IPS-NIHi11 (cell line): Measurements from ENCODE around the gene MATN1.
"Not testable (repeated sequence)": the region's sequence is repeated elsewhere in the genome, so short reads cannot be mapped to it uniquely, and the experiment has no call there.

Experiments used
- DNase-seq: peaks from one replicate; pipeline ENCODE4 v3.0.0; 2012; ENCODE audit warnings: mixed read lengths, low spot score

The MATN1 gene

GRCh38 chr1:30723331-30723755 lies at the start of gene MATN1:
MATN1 (minus strand) TSS chr1:30723585; CDS start chr1:30723551, 34 bp downstream.
- no peak for DNase-seq

GRCh38 chr1:30771005-30771404 lies 47.6 kb upstream of the MATN1 start:
- no peak for DNase-seq

GRCh38 chr1:30770150-30770549 lies 46.8 kb upstream of the MATN1 start:
- no peak for DNase-seq

GRCh38 chr1:30768830-30769718 lies 45.7 kb upstream of the MATN1 start:
- no peak for DNase-seq

DNA sequence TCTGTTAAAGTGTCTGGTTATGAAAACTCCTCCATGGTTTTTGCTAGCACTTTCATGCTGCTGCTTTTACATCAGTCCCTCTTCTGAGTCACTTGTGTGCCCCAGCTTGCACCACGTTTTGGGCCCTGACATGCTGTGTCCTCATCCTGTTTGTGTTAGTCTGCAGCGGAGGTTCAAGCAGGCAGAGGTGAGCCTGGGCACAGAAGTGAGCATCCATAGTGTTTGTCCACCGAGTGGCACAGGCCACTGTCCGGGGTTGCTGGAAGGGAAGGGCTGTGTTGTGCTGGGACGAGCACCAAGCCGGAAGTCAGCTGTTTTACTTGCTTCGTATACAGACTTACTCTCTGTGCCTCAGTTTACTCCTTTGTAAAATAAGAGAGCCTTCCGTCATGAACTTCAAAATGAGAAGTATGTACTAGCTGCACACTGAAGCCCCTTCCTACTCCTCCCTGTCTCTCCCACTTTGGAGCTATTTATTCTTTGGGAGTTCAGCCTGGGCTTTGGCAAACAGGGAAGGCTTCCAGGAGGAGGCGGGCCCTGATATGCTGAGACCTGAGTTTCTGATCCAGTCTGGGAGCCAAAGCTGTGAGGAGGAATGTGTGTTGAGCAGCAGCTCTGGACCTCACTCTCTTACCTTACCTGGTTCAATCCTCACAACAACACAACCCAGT lies 44.9 kb upstream of the MATN1 start:
- no peak for DNase-seq

DNA sequence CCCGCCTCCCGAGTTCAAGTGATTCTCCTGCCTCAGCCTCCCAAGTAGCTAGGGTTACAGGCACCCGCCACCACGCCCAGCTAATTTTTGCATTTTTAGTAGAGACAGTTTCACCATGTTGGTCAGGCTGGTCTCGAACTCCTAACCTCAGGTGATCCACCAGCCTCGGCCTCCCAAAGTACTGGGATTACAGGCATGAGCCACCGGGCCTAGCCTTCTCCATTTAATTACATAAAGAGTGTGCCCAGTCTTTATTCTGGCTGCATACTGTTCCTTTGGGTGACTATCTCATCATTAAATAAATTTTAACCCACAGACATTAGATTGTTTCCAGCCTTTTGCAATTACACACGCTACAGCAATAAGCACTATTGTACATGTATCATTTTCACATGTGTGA lies 43.6 kb upstream of the MATN1 start:
- not testable (repeated sequence) for DNase-seq

DNA sequence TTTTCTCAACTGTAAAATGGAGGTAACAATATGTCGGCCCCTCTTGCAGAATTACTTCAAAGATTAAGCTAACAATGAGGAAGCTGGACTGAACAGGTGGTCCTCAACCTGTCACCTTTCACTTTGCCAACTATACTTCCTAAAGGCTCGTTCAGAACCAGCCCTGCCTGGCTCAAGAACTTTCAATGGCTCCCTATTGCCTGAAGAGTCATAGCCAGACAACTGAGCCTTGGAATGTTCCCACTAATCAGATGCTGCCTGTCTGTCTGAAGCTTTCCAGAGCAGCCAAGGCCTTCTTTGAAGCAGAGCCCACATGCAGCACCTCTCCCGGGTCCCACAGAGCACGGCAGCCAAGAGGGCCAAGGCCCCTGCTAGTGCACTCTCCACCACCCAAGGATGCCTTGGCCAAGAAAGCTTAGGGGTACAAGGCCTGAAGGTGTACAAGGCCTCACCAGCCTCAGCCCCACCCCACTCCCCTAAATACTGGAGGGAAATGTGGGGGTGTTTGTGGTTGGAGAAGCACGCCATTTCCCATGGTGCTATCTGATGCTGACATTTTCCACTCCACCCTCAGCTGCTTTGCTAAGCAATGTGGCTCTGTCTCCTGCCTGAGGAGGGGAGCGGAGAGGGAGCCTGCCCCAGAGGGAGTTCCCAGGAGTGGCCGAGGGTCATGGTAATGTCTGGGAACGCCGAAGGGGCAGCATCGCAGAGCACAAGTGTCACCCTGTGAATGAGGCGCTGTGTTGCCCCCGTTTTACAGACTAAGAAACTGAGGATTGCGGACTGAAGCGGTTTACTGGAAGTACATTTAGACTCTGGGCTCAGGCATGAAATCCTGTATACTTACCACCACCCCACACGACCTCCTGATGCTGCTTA lies 42.4 kb upstream of the MATN1 start:
- DNase-seq: no peak

DNA sequence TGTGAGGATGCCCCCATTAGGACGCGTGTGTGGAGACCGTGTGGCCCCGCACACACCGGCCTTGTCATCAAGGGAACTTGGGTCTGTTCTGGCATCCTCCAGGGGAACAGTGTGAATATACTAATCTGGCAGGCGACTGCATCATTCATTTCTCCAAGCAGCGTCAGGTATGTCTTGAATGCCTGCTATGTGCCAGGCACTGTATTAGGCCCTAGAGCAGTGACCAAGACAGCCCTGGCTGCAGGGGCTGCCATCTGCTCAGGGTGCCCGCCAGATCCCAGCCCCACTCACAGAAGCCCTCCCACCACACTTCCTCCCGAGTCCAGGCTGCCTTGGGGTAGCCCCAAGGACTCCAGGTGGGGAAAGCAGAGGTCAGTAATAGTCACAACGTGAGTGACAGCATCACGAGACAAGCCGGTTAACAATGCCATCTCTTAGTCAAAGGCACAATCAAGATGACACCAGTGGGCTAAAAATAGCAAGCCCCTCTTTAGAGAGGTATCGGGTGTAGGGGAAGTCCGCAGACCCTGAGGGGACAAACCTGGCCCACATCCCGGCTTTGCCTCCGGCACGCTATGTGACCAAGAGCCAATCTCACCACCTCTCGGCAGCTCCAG lies 41.7 kb upstream of the MATN1 start:
- no peak for DNase-seq

- no peak for DNase-seq
Observed at GRCh38 chr1:30764396-30764795, 41.0 kb upstream of the MATN1 start.

GRCh38 chr1:30763651-30764248 lies 40.4 kb upstream of the MATN1 start:
- DNase-seq: no peak

GRCh38 chr1:30762930-30763650 lies 39.7 kb upstream of the MATN1 start:
- DNase-seq: no peak

DNA sequence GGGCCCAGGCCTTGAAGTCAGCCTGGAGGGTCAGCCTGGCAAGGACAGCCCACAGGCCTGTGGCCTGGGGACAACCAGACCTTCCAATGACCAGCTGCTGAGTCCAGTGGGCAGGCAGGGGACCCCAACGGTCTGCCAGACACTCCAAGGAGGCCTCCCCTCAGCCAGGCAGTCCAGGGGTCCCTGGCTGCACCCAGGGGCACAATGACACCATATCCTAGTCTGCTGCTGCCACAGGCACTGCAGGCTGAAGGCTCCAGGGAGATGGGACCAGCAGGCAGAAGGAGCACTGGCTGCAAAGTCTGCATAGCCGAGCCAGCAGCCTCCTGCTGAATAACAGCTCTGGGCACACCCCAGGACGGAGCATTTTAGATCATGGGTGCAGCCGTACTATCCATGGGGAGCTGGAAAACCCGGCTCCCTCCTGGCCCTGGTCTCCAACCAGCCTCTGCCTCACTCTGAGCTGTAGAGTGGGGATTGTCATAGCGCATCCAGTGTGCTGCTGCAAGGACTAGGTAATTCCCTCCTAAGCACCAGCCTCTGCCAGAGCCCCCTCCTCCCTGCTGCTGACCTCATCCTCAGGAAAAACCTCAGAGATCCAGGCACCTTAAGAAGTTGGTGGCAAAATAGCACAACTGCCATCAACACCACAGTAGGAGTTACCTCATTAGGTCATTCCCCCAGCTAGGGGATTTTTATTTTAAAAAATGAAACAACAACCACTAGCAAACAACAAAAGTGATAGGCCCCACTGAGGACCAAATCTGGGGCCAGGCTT lies 39.0 kb upstream of the MATN1 start:
- no peak for DNase-seq

DNA sequence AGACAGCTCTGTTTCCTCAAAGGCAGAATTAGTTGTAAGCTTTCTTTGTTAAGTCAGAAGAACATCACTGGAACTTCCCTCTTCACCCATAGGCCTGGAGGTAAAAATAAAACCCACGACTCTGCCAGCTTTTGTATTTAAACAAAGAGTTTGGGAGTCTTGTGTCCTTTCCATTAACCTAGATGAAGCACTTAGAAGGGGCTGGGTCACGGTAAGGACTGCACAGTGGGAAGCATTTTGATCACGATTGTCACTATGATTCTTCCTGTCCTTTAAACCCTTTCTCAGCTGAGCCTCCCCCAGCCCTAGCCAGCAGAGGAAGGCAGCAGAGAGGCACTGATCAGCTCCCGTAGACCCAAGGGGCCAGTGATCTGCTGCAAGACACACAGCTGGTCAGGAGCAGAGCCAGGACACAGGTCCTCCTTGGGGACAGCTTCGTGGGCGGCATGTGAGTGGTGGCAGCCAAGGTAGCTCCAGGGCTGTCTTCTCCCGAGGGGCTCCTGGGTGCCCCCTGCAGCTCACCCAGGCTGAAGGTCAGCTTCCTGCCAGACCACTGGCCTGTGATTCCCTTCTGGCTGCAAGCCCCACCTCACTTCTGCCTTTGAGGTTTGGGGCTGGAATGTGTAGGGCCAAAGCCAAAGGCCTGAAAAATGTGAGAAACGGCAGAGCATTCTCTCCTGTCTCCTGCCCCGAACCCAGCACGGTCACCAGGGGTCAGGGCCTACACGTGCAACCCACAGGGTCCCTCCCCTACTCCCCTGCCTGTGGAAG lies 38.2 kb upstream of the MATN1 start:
- no peak for DNase-seq

GRCh38 chr1:30760596-30761324 lies 37.4 kb upstream of the MATN1 start:
- no peak for DNase-seq

- DNase-seq: no peak
Observed at GRCh38 chr1:30759718-30760281, 36.4 kb upstream of the MATN1 start.

DNA sequence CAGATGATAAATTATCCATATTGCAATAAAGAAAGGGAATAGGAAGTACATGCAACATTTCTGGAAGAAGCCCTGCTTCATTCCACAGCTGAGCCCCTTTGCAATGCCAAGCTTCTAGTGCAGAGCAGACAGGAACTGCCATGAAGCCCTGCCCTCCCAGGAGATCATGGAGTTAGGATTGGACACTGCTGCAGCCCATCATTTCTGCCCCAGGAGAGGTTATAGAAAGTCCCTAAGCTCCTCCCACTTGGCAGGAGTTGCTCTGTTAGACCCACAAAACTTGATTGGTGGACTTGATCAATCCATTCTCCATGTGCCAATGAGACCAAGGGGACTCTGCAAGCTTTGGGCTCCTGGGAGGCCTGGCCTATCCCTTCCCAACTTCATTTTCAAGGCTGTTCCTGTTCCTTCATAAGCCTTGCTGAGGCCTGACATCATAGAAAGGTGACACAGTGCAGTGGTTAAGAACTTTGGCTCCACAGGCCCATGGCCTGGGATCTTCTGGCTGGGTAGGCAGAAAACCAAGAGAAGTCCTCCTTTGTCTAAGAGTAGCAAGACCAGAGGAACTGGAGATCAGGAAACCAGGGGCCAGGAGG lies 35.5 kb upstream of the MATN1 start:
- peak; percentile 61 for DNase-seq

GRCh38 chr1:30758121-30758688 lies 34.8 kb upstream of the MATN1 start:
- no peak for DNase-seq
